Suprapubic skin (tissue), 4 donors: ENCODE data around the gene SGO2.

Source experiments
- EP300 ChIP-seq: sonication (generic); formaldehyde crosslinking; IDR thresholded peaks from one replicate; pipeline ENCODE4 v1.6.1; 2017; ENCODE audit warnings: antibody characterized with exemption
- POLR2A ChIP-seq, 2 donors: fragments of 450-650 bp; IDR thresholded peaks; one replicate each; pipeline ENCODE4 v1.6.1; 2017; ENCODE audit warnings: antibody characterized with exemption in 2 of 2, mild to moderate bottlenecking in 2 of 2, moderate library complexity in 2 of 2
- POLR2AphosphoS5 ChIP-seq, 3 donors: sonication (generic); formaldehyde crosslinking; IDR thresholded peaks; one replicate each; pipeline ENCODE4 v1.6.1; 2017; ENCODE audit warnings: antibody characterized with exemption in 3 of 3
- TF ChIP-seq, protein P1 (sequence below), 2 donors: fragments of 200-600 bp in 1 of 2; fragments of 450-650 bp in 1 of 2; sonication (generic) in 1 of 2; IDR thresholded peaks; one replicate each; pipeline ENCODE4 v1.5.1; 2016 to 2019; ENCODE audit warnings: antibody characterized with exemption in 2 of 2, mild to moderate bottlenecking in 1 of 2, moderate library complexity in 1 of 2

DNA sequence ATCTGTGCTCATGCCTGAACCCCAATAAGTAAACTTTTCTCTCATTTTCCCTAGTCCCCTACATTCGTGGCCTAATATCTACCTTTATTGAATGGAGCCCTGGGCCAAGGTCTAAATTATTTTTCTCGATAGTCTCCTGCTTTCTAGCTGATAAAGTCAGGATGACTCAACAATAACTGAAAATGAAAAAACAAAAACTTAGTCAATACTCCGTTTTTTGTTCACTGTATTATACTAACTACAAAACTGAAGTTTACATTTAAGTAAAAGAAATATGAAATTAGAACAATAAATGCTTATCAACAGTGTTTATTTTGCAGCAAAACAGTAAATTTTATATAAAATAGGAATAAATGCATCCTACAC lies 92.0 kb downstream of the SGO2 start:
- TF ChIP-seq, protein P1, sequence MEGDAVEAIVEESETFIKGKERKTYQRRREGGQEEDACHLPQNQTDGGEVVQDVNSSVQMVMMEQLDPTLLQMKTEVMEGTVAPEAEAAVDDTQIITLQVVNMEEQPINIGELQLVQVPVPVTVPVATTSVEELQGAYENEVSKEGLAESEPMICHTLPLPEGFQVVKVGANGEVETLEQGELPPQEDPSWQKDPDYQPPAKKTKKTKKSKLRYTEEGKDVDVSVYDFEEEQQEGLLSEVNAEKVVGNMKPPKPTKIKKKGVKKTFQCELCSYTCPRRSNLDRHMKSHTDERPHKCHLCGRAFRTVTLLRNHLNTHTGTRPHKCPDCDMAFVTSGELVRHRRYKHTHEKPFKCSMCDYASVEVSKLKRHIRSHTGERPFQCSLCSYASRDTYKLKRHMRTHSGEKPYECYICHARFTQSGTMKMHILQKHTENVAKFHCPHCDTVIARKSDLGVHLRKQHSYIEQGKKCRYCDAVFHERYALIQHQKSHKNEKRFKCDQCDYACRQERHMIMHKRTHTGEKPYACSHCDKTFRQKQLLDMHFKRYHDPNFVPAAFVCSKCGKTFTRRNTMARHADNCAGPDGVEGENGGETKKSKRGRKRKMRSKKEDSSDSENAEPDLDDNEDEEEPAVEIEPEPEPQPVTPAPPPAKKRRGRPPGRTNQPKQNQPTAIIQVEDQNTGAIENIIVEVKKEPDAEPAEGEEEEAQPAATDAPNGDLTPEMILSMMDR (IDR thresholded peaks at IDR 0.05): no peak
- no peak for TF ChIP-seq POLR2A (IDR thresholded peaks at IDR 0.05)
- no peak for TF ChIP-seq EP300
- no peak for TF ChIP-seq POLR2AphosphoS5 (IDR thresholded peaks at IDR 0.05)
